Uterus (tissue), 4 donors: ENCODE results near the gene NAALADL1. TPM values are rescaled to one million over a fixed set of nuclear protein-coding genes. Genes with fewer than 3 reads are reported as not detected.

ENCODE experiments used
- DNase-seq, 2 donors: peaks; one replicate each; pipeline ENCODE4 v3.0.0-alpha.2; 2019 to 2020
- H3K27ac ChIP-seq, 2 donors: fragments of 200-600 bp; sonication (generic); 1 replicate in 1 of 2; 2 replicates in 1 of 2; pipeline ENCODE4 v1.5.1; 2016 to 2018
- H3K27me3 ChIP-seq, 2 donors: fragments of 200-600 bp; sonication (generic); one replicate each; pipeline ENCODE4 v1.5.1; 2018 to 2019; ENCODE audit warnings: control low read depth in 1 of 2
- H3K36me3 ChIP-seq, 2 donors: fragments of 200-600 bp; sonication (generic); one replicate each; pipeline ENCODE4 v1.5.1; 2019; ENCODE audit warnings: control low read depth in 1 of 2
- H3K4me1 ChIP-seq, 2 donors: fragments of 200-600 bp; sonication (generic); one replicate each; pipeline ENCODE4 v1.5.1; 2018 to 2019; ENCODE audit warnings: control low read depth in 1 of 2
- H3K4me3 ChIP-seq, 2 donors: fragments of 200-600 bp; sonication (generic); 1 replicate in 1 of 2; 2 replicates in 1 of 2; pipeline ENCODE4 v1.5.1; 2018 to 2019; ENCODE audit warnings: mild to moderate bottlenecking in 1 of 2
- H3K9me3 ChIP-seq, 2 donors: fragments of 200-600 bp; sonication (generic); one replicate each; pipeline ENCODE4 v1.5.1; 2019; ENCODE audit warnings: control low read depth in 1 of 2
- POLR2A ChIP-seq, 2 donors: fragments of 450-650 bp; IDR thresholded peaks; one replicate each; pipeline ENCODE4 v1.6.1; 2016; ENCODE audit warnings: antibody characterized with exemption in 2 of 2, mild to moderate bottlenecking in 1 of 2, moderate library complexity in 1 of 2
- intact Hi-C: fragments of 100-400 bp; cut with DNase I; formaldehyde crosslinking; loops from one replicate; pipeline ENCODE4 v1.15.1; 2023; ENCODE audit warnings: low total_unique reads
- total RNA-seq, 4 donors: library from RNA; depleted of rRNA in 3 of 4; stranded (reverse); fragments of >200 nt in 3 of 4; gene quantifications; one replicate each; pipeline versions ENCODE4 v1.1.0 to v1.2.4, GENCODE V29; 2014 to 2023
- TF ChIP-seq, protein P1 (sequence below), 4 experiments: fragments of 200-600 bp in 2 of 4; fragments of 450-650 bp in 2 of 4; sonication (generic) in 2 of 4; IDR thresholded peaks; one replicate each; pipeline ENCODE4 v1.5.1; 2016 to 2019; ENCODE audit warnings: antibody characterized with exemption in 4 of 4, mild to moderate bottlenecking in 2 of 4, moderate library complexity in 1 of 4
- donor health status: DM: yes; HTN: yes; CAD: no.

Gene NAALADL1
- total RNA-seq, 4 donors from 2014 or later = 0.59 to 37.1 (median 17.6) TPM

DNA sequence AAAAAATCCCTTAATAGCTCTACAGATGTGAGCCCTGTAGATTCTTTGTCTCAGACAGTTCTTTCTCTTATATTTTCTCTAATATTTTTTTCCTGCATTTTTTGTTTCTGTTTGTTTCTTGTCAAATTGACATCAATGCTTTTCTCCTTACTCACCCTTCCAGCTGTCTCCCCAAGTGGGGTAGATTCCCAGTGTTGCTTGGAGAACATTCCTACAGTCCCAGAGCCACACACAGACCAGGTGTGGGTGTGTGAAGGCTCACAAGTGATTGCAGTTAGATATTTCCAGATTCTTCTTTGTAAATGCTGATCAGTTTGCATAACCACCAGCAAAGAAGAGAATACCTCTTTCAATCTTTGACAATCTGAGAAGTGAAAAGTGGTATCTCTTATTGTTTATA, 45.1 kb upstream of the NAALADL1 start:
- DNase-seq = no peak
- no peaks in the 10 kb centered on the region for H3K9me3 ChIP-seq
- no peak overlapping the region for H3K27ac ChIP-seq
- no peaks in the 10 kb centered on the region for H3K36me3 ChIP-seq
- TF ChIP-seq, protein P1, sequence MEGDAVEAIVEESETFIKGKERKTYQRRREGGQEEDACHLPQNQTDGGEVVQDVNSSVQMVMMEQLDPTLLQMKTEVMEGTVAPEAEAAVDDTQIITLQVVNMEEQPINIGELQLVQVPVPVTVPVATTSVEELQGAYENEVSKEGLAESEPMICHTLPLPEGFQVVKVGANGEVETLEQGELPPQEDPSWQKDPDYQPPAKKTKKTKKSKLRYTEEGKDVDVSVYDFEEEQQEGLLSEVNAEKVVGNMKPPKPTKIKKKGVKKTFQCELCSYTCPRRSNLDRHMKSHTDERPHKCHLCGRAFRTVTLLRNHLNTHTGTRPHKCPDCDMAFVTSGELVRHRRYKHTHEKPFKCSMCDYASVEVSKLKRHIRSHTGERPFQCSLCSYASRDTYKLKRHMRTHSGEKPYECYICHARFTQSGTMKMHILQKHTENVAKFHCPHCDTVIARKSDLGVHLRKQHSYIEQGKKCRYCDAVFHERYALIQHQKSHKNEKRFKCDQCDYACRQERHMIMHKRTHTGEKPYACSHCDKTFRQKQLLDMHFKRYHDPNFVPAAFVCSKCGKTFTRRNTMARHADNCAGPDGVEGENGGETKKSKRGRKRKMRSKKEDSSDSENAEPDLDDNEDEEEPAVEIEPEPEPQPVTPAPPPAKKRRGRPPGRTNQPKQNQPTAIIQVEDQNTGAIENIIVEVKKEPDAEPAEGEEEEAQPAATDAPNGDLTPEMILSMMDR (IDR thresholded peaks at IDR 0.05) = no peak
- no peak for TF ChIP-seq POLR2A (IDR thresholded peaks at IDR 0.05)
- H3K27me3 ChIP-seq = no peaks in the 10 kb centered on the region
- no peak overlapping the region for H3K4me3 ChIP-seq
- intact Hi-C loops = no loop called here
- no peaks in the 10 kb centered on the region for H3K4me1 ChIP-seq

DNA sequence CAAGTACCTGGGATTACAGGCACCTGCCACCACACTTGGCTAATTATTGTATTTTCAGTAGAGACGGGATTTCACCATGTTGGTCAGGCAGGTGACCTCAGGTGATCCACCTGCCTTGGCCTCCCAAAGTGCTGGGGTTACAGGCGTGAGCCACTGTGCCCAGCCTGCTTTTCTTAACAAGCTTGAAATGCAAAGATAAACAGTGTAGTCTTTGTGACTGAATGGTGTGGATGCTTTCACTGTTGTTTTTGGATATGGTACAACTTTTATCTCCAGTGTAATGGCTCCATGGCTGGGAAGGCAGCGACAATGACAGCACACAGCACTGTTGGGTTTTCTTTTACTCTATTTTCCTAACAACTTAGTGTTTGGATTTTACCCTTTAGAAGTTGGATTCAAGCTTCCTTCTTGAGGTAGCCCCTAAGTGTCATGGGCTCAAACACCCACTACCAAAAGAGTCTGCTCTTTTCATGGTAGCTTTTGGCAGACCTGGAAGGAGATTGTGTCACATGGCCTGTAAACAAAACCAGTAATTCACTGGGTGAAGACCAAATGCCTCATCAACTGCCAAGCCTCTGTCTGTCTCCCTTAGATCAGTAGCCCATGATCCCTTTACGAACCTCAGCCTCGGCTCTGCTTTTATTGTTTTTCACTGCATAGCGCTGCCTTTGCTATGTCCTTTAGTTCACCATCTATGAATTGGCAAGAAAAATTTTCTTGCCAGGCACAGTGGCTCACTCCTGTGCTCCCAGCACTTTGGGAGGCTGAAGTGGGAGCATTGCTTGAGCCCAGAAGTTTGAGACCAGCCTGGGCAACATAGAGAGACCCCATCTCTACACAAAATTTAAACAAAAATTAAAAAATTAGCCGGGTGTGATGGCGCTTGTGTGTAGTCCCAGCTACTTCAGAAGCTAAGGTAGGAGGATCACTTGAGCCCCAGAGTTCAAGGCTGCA, 44.1 kb upstream of the NAALADL1 start:
- no peak for TF ChIP-seq POLR2A (IDR thresholded peaks at IDR 0.05)
- TF ChIP-seq, protein P1 (IDR thresholded peaks at IDR 0.05) = no peak
- no peak overlapping the region for H3K27ac ChIP-seq
- no peak overlapping the region for H3K4me3 ChIP-seq
- H3K4me1 ChIP-seq = no peaks in the 10 kb centered on the region
- no peak for DNase-seq
- no peaks in the 10 kb centered on the region for H3K36me3 ChIP-seq
- H3K9me3 ChIP-seq = no peaks in the 10 kb centered on the region
- H3K27me3 ChIP-seq = no peaks in the 10 kb centered on the region
- intact Hi-C loops = no loop called here

DNA sequence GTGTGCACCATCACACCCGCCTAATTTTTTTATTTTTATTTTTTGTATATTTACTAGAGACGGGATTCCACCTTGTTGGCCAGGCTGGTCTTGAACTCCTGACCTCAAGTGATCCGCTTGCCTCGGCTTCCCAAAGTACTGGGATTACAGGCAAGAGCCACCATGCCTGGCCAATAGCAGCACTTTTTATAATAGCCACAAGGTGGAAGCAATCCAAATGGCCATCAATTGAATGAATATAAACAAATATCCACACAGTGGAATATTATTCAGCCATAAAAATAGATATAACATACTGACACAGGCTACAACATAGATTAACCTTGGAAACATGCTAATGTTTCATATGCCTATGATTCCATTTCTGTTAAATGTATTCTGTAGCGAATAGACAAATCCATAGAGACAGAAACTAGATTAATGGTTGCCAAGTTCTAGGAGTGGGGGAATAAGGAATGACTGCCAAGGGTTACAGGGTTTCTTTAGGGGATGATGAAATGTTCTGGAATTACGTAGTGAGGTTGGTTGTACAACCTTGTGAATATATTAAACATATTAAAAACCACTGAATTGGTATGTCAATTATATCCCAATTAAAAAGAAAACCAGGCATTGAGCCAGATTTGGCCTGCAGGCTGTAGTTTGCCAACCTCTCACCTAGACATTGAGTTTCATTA, 42.5 kb upstream of the NAALADL1 start:
- Histone ChIP-seq H3K27ac (no peak overlapping the region), H3K4me1 (peaks cover 0 to 6% of the 10 kb centered on the region in 2 donors), H3K9me3 (no peaks in the 10 kb centered on the region), H3K4me3 (no peak overlapping the region), H3K27me3 (no peaks in the 10 kb centered on the region), H3K36me3 (no peaks in the 10 kb centered on the region)
- DNase-seq = no peak
- intact Hi-C loops = no loop called here
- TF ChIP-seq POLR2A (IDR thresholded peaks at IDR 0.05) = no peak
- TF ChIP-seq, protein P1 (IDR thresholded peaks at IDR 0.05) = no peak

DNA sequence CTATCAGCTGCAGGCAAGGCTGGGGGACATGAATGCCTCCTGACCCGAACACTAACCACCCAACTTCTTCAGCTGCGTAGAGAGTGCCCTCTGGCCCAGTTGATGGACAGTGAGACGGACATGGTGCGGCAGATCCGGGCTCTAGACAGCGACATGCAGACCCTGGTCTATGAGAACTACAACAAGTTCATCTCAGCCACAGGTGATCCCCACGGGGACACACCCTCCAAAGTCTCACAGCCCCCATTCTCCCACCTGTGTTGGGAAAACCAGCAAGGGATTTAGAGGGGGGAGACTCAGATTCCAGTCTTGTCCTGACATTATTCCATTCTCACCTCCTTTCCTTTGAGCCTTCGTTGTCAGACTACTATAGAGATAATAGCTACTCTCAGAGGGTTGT, 38.6 kb upstream of the NAALADL1 start:
- Histone ChIP-seq H3K9me3 (no peaks in the 10 kb centered on the region), H3K27ac (peak overlapping the region; percentile 85 to 91), H3K27me3 (no peaks in the 10 kb centered on the region), H3K4me3 (peak overlapping the region; percentile 80 to 91), H3K4me1 (peaks cover 0 to 6% of the 10 kb centered on the region in 2 donors), H3K36me3 (no peaks in the 10 kb centered on the region)
- intact Hi-C loops = no loop called here
- TF ChIP-seq, protein P1 (IDR thresholded peaks at IDR 0.05) = no peak
- no peak for TF ChIP-seq POLR2A (IDR thresholded peaks at IDR 0.05)
- DNase-seq = no peak
